SK-N-SH treated with all-trans-retinoic acid at 6 μM for 48 hours (cell line): Measurements from ENCODE around the gene UVSSA.

Experiments
- ZNF8 ChIP-seq: fragments of 450-650 bp; formaldehyde crosslinking; IDR thresholded peaks from 2 replicates; pipeline ENCODE4 v1.5.0; 2020; ENCODE audit warnings: mild to moderate bottlenecking, moderate library complexity
- TF ChIP-seq, protein P1 (sequence below): fragments of 250-450 bp; sonication (Bioruptor Pico); IDR thresholded peaks from 2 replicates; pipeline ENCODE4 v1.8.0; 2020; ENCODE audit warnings: mild to moderate bottlenecking, moderate library complexity, borderline replicate concordance

DNA sequence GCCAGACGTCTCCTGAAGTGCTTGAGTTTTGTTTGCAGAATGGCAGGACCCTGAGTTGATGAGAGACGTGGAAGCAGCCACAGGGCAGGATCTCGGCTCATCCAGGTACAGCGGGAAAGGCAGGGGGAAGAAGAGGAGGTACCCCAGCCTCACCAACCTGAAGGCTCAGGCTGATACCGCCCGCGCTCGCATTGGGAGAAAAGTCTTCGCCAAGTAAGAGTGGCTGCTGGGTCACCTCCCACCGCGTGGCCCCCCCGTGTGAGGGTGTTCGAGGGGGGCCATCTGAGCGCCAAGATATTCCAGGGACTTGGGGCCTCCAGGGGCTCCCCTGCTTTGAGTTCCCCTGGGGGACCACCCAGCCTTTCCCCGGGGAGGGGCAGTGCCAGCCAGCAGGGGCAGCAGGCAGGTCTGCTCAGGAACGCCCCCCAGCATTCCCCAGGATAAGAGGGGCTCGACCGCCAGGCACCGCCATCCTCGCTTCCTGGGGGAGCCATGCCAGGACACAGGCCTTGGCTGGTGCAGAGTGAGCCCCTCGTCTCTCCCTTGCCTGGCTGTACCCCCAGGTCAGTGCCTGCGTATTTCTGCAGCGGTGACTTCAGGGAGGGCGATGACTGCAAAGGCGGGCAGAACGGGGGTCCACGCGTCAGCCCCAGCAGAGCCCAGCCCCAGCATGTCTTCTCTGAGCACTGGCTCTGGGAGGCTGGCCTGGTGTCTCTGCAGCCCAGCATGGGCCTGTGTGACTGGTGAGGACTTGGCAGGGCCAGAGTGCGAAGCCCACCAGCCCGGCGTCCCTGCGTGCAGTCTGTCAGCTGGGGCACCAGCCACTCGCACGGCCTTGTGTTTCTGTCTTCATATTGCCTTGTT is 37.0 kb downstream of the UVSSA start:
- TF ChIP-seq, protein P1, sequence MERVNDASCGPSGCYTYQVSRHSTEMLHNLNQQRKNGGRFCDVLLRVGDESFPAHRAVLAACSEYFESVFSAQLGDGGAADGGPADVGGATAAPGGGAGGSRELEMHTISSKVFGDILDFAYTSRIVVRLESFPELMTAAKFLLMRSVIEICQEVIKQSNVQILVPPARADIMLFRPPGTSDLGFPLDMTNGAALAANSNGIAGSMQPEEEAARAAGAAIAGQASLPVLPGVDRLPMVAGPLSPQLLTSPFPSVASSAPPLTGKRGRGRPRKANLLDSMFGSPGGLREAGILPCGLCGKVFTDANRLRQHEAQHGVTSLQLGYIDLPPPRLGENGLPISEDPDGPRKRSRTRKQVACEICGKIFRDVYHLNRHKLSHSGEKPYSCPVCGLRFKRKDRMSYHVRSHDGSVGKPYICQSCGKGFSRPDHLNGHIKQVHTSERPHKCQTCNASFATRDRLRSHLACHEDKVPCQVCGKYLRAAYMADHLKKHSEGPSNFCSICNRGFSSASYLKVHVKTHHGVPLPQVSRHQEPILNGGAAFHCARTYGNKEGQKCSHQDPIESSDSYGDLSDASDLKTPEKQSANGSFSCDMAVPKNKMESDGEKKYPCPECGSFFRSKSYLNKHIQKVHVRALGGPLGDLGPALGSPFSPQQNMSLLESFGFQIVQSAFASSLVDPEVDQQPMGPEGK = no peak
- TF ChIP-seq ZNF8 = no peak
